Stimulated activated naive CD8-positive, alpha-beta T cell treated with anti-CD3 and anti-CD28 coated beads, Interleukin-15, amount 100 ng/mL, for 72 hours (primary cell): Measurements from ENCODE around the gene PDGFA.

Source experiments
- ATAC-seq: fragments of 150-1000 bp; cut with Tn5 transposase; 2 replicates; pipeline ENCODE4 v1.10.0; 2021; ENCODE audit warnings: mild to moderate bottlenecking, moderate library complexity
- DNase-seq, 2 donors: peaks; one replicate each; pipeline ENCODE4 v3.0.0; 2021 to 2022
- H3K27ac Mint-ChIP-seq, 2 donors: one replicate each; pipeline ENCODE4 v1.8.0; 2022; ENCODE audit warnings: mild to moderate bottlenecking in 2 of 2, mixed read lengths in 2 of 2, moderate library complexity in 2 of 2
- H3K27me3 Mint-ChIP-seq: one replicate; pipeline ENCODE4 v1.8.0; 2022; ENCODE audit warnings: mixed read lengths
- H3K4me1 Mint-ChIP-seq: one replicate; pipeline ENCODE4 v1.8.0; 2022; ENCODE audit warnings: mild to moderate bottlenecking, mixed read lengths
- H3K4me3 Mint-ChIP-seq, 2 donors: one replicate each; pipeline ENCODE4 v1.8.0; 2022; ENCODE audit warnings: mild to moderate bottlenecking in 2 of 2, mixed read lengths in 2 of 2, moderate library complexity in 1 of 2
- H3K9me3 Mint-ChIP-seq, 2 donors: one replicate each; pipeline ENCODE4 v1.8.0; 2022; ENCODE audit warnings: mixed read lengths in 2 of 2

PDGFA gene

DNA sequence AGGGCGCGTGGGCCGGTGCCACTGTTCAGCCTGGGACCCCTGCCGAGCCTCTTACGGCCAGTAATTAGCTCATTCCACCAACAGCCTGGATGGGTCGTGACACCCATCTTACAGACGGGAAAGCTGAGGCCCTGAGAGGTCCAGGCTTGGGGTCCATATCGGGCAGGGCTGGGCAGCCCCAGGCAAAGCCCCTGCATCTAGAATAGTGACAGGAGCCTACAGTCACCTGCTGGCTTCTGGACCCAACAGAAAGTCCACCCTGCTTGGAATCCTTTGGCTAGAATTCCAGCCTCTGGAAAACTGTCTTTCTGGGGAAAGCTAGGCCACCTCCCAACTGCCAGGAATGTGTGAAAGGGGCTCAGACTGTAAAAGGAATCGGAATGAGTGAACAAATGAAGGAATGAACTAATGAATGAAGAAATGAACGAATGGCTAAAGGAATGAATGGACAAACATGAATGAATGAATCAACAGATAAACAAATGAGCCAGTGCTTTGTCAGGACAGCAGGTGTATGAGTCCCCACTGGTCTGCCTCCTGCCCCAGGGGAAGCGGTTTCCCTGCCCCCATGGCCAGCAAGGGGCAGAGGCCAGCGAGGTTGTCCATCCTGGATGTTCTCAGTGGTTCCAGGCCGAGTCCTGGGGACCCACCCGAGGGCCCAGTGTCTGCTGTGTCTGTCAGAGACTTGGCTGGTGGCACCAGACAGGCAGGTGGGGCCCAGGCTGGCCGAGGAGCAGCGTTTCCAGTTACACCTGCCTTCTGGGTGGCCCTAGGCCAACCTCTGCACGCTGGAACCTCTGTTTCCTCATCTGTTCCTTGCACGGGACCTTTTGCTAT lies 24.1 kb upstream of the PDGFA start:
- H3K27ac Mint-ChIP-seq, result peak overlapping the region in 1 of 2 donors; percentile 78

DNA sequence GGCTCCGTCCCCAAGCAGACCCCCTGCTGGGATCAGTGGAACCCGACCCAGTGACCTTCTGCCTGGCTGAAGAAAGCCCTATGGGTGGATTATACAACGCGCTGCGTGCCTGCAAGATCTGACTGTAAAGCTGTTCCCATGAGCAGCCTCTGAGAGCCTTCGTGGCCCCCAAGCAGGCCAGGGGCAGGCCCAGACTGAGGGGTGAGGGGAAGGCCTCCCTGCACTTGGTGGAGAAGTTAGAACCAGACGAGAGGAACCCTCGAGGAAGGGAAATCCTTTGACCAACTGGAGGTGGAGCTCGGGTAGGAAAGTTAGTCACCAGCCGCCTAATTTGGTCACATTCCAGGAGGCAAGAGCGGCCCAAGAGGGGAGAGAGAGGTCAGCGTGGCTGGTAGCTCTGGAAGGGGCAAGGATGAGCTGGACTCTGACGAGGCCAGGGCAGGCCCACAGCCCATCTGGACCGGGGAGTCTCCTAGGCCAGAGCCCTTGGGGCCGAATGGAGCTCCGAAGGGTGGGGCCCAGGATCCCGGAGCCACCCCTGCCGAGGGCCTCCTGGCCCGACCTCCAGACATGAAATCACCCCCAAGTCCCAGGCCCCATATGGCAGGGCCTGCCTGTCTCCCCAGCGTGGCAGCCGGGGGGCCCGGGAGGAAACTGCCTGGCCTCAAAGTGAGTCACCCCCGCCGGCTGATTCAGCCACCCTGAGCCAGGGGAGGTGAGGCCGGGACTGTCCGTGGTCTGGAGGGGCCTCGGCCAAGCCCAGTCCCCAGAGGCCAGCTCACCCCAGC lies 23.3 kb upstream of the PDGFA start:
- peak; percentile 35 for ATAC-seq
- Mint-ChIP-seq H3K4me3 (peak overlapping the region in 1 of 2 donors; percentile 21), H3K27ac (peak overlapping the region; percentile 73 to 95)

More for the DNA sequence above, 24.1 kb upstream of the PDGFA start:
- Mint-ChIP-seq H3K27me3 (no peaks in the 10 kb centered on the region), H3K9me3 (peaks cover 6 to 15% of the 10 kb centered on the region in 2 donors), H3K4me3 (no peak overlapping the region), H3K4me1 (peaks cover 19% of the 10 kb centered on the region)
- ATAC-seq (no peak), DNase-seq (no peak)

DNA sequence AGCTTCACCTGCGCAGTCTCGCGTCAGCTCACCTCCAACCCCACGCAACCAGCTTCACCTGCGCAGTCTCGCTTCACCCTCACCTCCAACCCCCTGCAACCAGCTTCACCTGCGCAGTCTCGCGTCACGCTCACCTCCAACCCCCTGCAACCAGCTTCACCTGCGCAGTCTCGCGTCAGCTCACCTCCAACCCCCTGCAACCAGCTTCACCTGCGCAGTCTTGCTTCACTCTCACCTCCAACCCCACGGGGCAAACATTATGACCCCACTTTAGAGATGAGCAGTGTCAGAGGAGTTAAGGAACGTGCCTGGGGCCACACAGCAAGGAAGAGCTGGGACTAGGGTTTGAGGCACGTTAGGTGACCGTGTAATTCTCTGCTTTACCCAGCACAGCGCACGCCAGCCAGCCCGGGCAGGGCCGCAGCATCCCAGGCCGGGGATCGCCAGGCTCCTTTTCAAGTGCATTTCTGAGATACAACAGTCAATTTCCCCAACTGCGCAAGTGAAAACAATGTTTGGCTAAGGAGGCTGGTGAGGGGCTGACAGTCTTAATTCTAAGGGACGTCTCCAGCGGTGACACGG lies 22.6 kb upstream of the PDGFA start:
- no peak for DNase-seq
- Mint-ChIP-seq H3K27me3 (no peaks in the 10 kb centered on the region), H3K4me3 (peak overlapping the region in 1 of 2 donors; percentile 45), H3K4me1 (peaks cover 19% of the 10 kb centered on the region), H3K9me3 (peaks cover 6 to 15% of the 10 kb centered on the region in 2 donors), H3K27ac (peak overlapping the region; percentile 73 to 95)
- no peak for ATAC-seq

More for the DNA sequence above, 23.3 kb upstream of the PDGFA start:
- Mint-ChIP-seq H3K27me3 (no peaks in the 10 kb centered on the region), H3K9me3 (peaks cover 6 to 15% of the 10 kb centered on the region in 2 donors), H3K4me1 (peaks cover 19% of the 10 kb centered on the region)
- DNase-seq, result peak in 1 of 2 donors; percentile 30

DNA sequence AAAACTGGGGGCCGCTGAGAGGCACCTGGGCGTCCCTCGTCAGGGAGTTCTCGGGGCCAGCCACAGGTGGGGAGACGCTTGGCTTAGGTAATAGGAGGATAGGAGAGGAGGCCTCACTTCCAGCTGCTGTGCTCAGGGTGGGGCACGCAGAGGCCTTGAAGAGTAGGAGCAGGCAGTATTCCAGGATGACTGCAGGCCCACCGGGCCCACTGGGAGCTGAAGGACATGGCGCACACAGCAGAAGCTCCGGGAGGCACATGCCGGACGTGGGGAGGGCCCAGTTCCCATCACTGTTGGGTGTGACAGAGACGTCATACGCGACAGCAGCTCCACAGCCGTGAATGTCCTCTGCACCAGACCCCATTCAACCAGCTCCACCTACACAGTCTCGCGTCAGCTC lies 22.0 kb upstream of the PDGFA start:
- H3K27me3 Mint-ChIP-seq, result no peaks in the 10 kb centered on the region
- peaks cover 6 to 15% of the 10 kb centered on the region in 2 donors for H3K9me3 Mint-ChIP-seq
- ATAC-seq, result no peak
- no peak overlapping the region for H3K4me3 Mint-ChIP-seq
- peak overlapping the region in 1 of 2 donors; percentile 94 for H3K27ac Mint-ChIP-seq
- DNase-seq, result no peak
- peaks cover 19% of the 10 kb centered on the region for H3K4me1 Mint-ChIP-seq

DNA sequence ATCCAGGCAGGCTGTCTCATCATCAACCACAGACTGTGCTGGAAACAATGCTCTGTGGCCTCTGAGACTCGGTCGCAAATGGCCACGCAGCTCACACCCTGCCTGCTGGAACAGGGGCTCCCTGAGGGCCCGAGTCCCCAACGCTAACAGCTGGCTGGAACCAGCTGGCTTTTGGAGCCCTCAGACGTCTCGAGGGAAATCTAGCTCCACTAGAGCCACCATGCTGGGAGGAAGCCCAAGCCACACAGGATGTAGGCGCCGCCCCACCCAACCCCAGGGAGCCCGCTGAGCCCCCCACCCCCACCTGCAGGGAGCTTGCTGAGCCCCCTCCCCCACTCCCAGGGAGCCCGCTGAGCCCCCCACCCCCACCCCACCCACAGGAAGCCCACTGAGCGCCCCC lies 21.4 kb upstream of the PDGFA start:
- H3K4me3 Mint-ChIP-seq, result no peak overlapping the region
- DNase-seq, result no peak
- H3K27me3 Mint-ChIP-seq, result no peaks in the 10 kb centered on the region
- ATAC-seq, result no peak
- peaks cover 19% of the 10 kb centered on the region for H3K4me1 Mint-ChIP-seq
- peak overlapping the region in 1 of 2 donors; percentile 34 for H3K27ac Mint-ChIP-seq
- H3K9me3 Mint-ChIP-seq, result peaks cover 6 to 15% of the 10 kb centered on the region in 2 donors

DNA sequence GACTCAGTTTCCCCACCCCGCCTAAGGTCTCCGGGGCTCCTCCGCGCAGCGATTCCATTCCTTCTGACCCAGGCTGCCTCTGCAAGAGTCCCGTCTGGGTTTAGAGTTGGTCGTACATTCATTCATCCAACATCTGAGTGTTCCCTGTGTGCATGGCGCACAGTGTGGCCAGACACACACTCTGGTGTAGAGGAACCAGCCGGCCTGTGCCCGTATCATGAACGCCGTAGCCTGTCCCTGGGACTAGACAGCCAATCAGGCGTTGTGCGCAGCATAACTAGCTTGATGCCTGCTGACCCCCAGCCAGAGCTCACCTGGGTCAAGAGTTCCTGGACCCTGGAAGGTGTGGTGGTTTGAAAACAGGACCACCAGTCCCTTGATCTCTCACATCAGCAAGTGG lies 20.9 kb upstream of the PDGFA start:
- no peak for DNase-seq
- Mint-ChIP-seq H3K27me3 (no peaks in the 10 kb centered on the region), H3K4me1 (peaks cover 19% of the 10 kb centered on the region), H3K27ac (peak overlapping the region in 1 of 2 donors; percentile 34), H3K9me3 (peaks cover 5 to 13% of the 10 kb centered on the region in 2 donors), H3K4me3 (no peak overlapping the region)
- ATAC-seq, result no peak

DNA sequence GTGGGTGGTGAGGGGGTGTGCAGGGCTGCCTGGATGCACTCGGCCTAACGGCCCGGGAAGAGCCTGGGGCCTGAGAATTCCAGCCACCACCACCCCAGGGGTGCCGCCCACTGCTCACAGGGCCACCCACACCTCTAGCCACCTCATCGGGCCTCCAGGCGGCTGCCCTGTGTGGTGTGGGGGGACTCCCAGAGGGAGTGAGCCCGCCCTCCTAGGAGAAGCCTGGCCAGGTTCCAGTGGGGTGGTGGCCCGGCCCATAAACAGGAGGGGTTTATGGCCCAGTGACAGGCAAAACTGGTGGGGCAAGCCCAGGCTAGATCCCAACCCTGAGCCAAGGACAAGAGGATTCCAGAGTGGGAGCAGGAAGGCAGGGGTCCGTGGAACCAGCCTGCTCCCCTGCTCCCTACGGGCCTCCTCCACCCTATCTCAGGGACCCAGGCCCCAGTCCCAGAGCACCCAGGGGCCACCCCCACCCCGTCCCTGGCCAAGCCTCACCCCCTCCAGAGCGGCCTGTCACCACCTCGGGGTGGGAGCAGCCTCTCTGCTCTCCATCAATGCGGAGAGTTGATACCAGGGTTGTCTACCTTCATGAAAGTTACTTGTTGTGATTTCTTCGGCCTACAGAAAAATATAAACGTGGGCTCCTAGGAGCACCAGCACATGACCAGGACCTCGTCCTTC lies 20.2 kb upstream of the PDGFA start:
- no peak overlapping the region for H3K27ac Mint-ChIP-seq
- H3K27me3 Mint-ChIP-seq, result no peaks in the 10 kb centered on the region
- peaks cover 0 to 8% of the 10 kb centered on the region in 2 donors for H3K9me3 Mint-ChIP-seq
- no peak for DNase-seq
- ATAC-seq, result peak; percentile 13
- H3K4me1 Mint-ChIP-seq, result peaks cover 19% of the 10 kb centered on the region
- no peak overlapping the region for H3K4me3 Mint-ChIP-seq

DNA sequence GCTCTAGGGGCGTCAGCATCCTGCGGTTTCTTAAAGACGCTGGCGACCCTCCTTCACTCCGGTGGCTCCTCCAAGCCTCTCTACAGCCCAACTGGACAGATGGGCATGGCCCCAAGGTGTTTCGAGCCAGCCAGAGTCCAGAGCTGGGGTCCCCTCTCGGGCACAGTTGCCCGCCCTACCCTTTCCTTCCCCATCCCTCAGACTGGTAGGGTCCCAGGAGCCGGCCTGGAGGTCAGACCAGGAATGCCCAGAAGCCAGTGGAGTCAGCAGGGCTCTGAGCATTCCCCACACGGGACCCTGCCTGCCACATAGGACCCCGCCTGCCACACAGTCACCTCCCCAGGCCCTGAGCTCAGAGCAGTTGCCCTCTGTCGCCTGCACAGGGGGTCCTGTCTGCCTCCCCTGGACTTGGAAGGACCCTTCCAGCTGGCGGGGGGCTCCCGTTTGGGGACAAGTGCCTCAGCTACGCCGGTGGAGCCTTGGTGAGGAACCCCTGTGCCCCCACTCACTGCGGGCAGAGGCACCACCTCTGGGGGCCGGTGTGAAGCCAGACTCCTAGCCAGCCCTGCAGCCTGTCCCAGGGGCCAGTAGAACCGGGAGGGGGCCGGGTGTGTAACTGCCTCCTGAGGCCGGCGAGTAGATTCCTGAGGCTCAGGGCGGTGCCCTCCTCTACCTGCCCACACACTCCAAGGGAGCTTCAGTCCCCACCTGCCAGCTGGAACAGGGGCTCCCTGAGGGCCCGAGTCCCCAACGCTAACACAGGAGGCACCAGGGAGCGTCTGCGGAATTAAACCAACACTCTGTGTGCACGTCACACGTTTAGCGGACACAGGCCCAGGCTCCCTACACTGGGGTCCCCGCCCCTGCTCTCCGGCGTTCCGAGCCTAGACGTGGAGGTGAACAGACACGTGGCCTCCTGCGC lies 19.4 kb upstream of the PDGFA start:
- Mint-ChIP-seq H3K27ac (peak overlapping the region; percentile 72 to 80), H3K4me3 (no peak overlapping the region), H3K4me1 (peaks cover 15% of the 10 kb centered on the region), H3K9me3 (peaks cover 0 to 8% of the 10 kb centered on the region in 2 donors), H3K27me3 (no peaks in the 10 kb centered on the region)
- DNase-seq (no peak), ATAC-seq (peak; percentile 7)

DNA sequence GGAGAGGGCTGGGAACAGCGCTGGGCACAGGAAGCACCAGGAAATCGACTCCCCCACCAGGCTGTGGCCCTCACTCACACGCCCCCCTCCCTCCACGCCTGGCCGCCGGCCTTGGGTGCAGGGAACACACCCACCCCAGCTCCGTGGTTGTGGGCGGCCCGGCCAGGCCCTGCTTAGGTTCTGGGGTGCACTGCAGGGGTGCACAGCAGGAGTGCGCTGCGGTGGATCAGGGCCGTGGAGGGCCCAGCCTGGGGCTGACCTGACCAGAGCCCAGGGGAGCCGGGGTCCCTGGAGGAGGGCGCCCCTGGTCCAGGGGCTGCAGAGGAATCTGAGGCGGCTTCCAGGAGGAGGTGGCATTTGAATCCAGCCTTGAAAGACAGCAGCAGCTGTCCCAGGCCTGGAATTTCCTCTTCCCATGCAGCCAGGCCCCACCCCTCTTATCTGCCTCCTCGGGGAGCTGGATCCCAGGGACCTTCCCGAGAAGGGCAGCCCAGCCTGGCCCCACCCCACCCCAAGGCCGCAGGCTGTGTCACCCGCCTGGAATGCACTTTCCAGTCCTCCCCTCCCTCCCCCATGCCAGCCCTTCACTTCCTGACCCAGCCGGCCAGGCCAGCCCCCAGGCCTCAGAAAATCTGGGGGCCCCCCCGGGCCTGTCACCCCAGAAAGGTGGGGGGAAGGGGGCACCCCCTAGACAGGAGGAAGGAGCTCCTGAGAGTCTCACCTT lies 18.4 kb upstream of the PDGFA start:
- DNase-seq (no peak), ATAC-seq (peak; percentile 38)
- Mint-ChIP-seq H3K4me1 (peaks cover 15% of the 10 kb centered on the region), H3K27ac (no peak overlapping the region), H3K9me3 (peaks cover 0 to 8% of the 10 kb centered on the region in 2 donors), H3K4me3 (no peak overlapping the region), H3K27me3 (no peaks in the 10 kb centered on the region)

DNA sequence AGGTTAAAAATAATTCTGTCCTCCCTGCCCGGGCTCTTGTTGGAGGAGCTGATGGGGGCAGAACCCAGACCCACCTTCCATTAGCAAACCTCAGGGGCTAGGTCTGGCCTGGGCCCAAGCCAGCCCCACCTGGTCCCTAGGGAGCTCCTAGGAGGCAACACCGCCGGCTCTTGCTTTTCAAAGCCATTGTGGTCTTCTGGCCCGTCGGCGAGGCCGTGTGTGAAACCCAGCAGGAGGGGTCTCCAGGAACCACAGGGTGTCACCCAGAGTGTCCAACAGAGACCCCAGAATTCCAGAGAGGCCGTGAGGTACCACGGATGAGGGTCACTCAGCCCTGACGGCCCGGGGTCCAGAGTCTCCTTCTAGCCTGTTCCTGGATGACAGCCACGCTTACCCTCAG lies 16.6 kb upstream of the PDGFA start:
- peaks cover 19% of the 10 kb centered on the region for H3K4me1 Mint-ChIP-seq
- ATAC-seq (no peak), DNase-seq (no peak)
- H3K4me3 Mint-ChIP-seq, result no peak overlapping the region
- peaks cover 0 to 8% of the 10 kb centered on the region in 2 donors for H3K9me3 Mint-ChIP-seq
- no peaks in the 10 kb centered on the region for H3K27me3 Mint-ChIP-seq
- no peak overlapping the region for H3K27ac Mint-ChIP-seq

DNA sequence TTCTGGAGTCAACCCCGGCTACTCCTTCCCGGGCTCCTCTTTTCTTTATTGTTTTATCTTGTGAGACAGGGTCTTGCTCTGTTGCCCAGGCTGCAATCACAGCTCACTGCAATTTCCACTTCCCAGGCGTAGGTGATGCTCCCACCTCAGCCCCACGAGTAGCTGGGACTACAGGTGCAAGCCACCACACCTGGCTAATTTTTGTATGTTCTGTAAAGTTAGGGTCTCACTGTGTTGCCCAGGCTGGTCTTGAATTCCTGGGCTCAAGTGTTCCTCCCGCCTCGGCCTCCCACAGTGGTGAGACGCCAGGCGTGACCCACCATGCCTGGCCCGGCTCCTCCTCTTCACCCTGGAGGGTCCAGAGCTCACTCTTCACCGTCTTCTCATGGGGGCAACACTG lies 15.3 kb upstream of the PDGFA start:
- Mint-ChIP-seq H3K4me3 (no peak overlapping the region), H3K4me1 (peaks cover 17% of the 10 kb centered on the region), H3K9me3 (no peaks in the 10 kb centered on the region), H3K27ac (no peak overlapping the region), H3K27me3 (peaks cover 6% of the 10 kb centered on the region)
- no peak for ATAC-seq
- DNase-seq, result no peak

DNA sequence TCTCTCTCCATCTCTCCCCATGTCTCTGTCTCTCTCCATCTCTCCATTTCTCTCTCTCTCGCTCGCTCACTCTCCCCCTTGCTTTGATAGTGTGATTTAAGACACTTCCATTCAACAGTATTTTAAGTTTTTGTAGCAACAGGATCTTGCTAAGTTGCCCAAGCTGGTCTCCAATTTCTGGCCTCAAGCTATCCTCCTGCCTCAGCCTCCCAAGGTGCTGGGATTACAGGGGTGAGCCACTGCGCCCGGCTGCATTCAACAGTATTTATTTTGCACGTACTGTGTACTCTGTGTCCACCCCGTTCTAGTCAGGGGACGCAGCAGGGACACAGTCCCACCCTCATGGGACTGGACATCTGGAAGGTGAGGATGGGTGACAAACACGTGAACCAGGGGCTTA lies 14.4 kb upstream of the PDGFA start:
- Mint-ChIP-seq H3K4me3 (no peak overlapping the region), H3K27me3 (peaks cover 7% of the 10 kb centered on the region), H3K9me3 (no peaks in the 10 kb centered on the region), H3K27ac (no peak overlapping the region), H3K4me1 (peaks cover 17% of the 10 kb centered on the region)
- ATAC-seq (no peak), DNase-seq (no peak)

DNA sequence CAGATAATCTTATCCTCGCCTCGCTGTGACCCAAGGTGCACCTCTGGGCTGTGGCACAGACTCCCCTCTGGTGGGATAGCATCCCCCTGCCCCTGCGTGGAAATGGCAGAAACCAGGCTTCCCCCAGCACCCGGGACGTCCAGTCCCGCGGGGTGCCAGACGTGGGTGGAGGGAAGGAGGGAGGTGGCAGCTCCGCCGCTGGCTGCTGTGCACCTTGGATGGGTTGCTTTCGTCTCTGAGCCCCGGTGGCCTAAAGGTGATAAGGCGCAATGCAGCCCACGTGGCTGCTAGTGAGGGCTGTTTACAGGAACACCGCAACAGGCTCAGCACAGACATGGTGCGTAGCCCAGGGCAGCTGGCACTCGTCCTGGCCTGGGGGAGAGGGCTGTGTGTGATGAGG lies 13.6 kb upstream of the PDGFA start:
- peaks cover 7% of the 10 kb centered on the region for H3K27me3 Mint-ChIP-seq
- no peak overlapping the region for H3K4me3 Mint-ChIP-seq
- no peak overlapping the region for H3K27ac Mint-ChIP-seq
- DNase-seq (no peak), ATAC-seq (no peak)
- H3K9me3 Mint-ChIP-seq, result no peaks in the 10 kb centered on the region
- H3K4me1 Mint-ChIP-seq, result peaks cover 17% of the 10 kb centered on the region
